Measurements from ENCODE around the gene NECTIN4. TPM values are rescaled to one million over a fixed set of nuclear protein-coding genes. Genes with fewer than 3 reads are reported as not detected.

The NECTIN4 gene
- total RNA-seq, 4 donors from 2014 or later = 0.72 TPM; not detected in 3

GRCh38 chr1:161076410-161076809 lies 12.9 kb downstream of the NECTIN4 start:
- no peak for TF ChIP-seq CTCF (IDR thresholded peaks at IDR 0.05)
- DNase-seq (ENCODE audit: low spot score) (no peak), ATAC-seq (ENCODE audit: low FRiP score) (no peak)

- DNase-seq (ENCODE audit: low spot score) (no peak), ATAC-seq (ENCODE audit: low FRiP score) (no peak)
- TF ChIP-seq CTCF (IDR thresholded peaks at IDR 0.05) = no peak
Observed at GRCh38 chr1:161074676-161075368, 14.5 kb downstream of the NECTIN4 start.

GRCh38 chr1:161073474-161074121 lies 15.8 kb downstream of the NECTIN4 start:
- no peak for TF ChIP-seq CTCF (IDR thresholded peaks at IDR 0.05)
- ATAC-seq (ENCODE audit: low FRiP score) (no peak), DNase-seq (ENCODE audit: low spot score) (no peak)

- ATAC-seq (ENCODE audit: low FRiP score) = no peak
- no peak for TF ChIP-seq CTCF (IDR thresholded peaks at IDR 0.05)
- DNase-seq (ENCODE audit: low spot score) = no peak
Observed at GRCh38 chr1:161072751-161073449, 16.5 kb downstream of the NECTIN4 start.

GRCh38 chr1:161071886-161072371 lies 17.4 kb downstream of the NECTIN4 start:
- DNase-seq (ENCODE audit: low spot score) (no peak), ATAC-seq (ENCODE audit: low FRiP score) (no peak)
- no peak for TF ChIP-seq CTCF (IDR thresholded peaks at IDR 0.05)

- TF ChIP-seq CTCF (IDR thresholded peaks at IDR 0.05) = no peak
- no peak for DNase-seq (ENCODE audit: low spot score)
- no peak for ATAC-seq (ENCODE audit: low FRiP score)
Observed at GRCh38 chr1:161070761-161071160, 18.6 kb downstream of the NECTIN4 start.
